SK-N-SH (cell line): ENCODE data around the gene B3GNT3. TPM values are rescaled to one million over a fixed set of nuclear protein-coding genes. Genes with fewer than 3 reads are reported as not detected.
A peak's percentile ranks its signal among the peaks of the same experiment; 100 is the strongest.

ENCODE experiments used
- CTCF ChIA-PET: fragments of 300-600, 350-600 bp; formaldehyde crosslinking; extraction: SDS; loops from one replicate; lab custom pipeline; 2021; lab: Yijun Ruan, JAX
- POLR2A ChIA-PET: fragments of 350-600 bp; sonication (Branson Sonifier 250); formaldehyde crosslinking; extraction: SDS; loops from one replicate; lab custom pipeline; 2020; ENCODE audit warnings: antibody characterized with exemption, inconsistent platforms; lab: Yijun Ruan, JAX
- DNase-seq: peaks from one replicate; pipeline ENCODE4 v3.0.0; 2012
- H2AFZ ChIP-seq: fragments of 200-600 bp; sonication (generic); 2 replicates; pipeline ENCODE4 v1.8.1; 2016; ENCODE audit warnings: antibody characterized with exemption, mild to moderate bottlenecking, low read depth
- H3F3A ChIP-seq: fragments of 200-600 bp; sonication (generic); replicated peaks from 2 replicates; pipeline ENCODE3; 2016; ENCODE audit warnings: antibody characterized with exemption, mild to moderate bottlenecking; ENCODE audit not compliant: insufficient read depth
- H3K27ac ChIP-seq, 2 experiments: fragments of 200-500 bp in 1 of 2; fragments of 200-600 bp in 1 of 2; sonication (Bioruptor generic) in 1 of 2; sonication (generic), shearing (Covaris generic) in 1 of 2; 2 replicates each; pipeline versions ENCODE4 v1.5.1 to v1.6.1; 2014 to 2016; ENCODE audit warnings: low read depth in 2 of 2, inconsistent platforms in 1 of 2, low read length in 1 of 2, mild to moderate bottlenecking in 1 of 2, mixed read lengths in 1 of 2
- H3K27me3 ChIP-seq: fragments of 200-600 bp; sonication (generic), shearing (Covaris generic); 2 replicates; pipeline ENCODE4 v1.6.1; 2016; ENCODE audit warnings: mixed run types; ENCODE audit not compliant: insufficient read depth
- H3K36me3 ChIP-seq, 2 experiments: fragments of 200-500 bp in 1 of 2; fragments of 200-600 bp in 1 of 2; sonication (Bioruptor generic) in 1 of 2; sonication (generic) in 1 of 2; replicated peaks in 1 of 2; 2 replicates each; pipeline versions ENCODE3 to v1.5.1; 2014 to 2016; ENCODE audit warnings: low read length in 1 of 2, mild to moderate bottlenecking in 1 of 2; ENCODE audit not compliant: insufficient read depth in 2 of 2, control insufficient read depth in 1 of 2
- H3K4me1 ChIP-seq, 2 experiments: fragments of 200-500 bp in 1 of 2; fragments of 200-600 bp in 1 of 2; sonication (Bioruptor generic) in 1 of 2; sonication (generic), shearing (Covaris generic) in 1 of 2; 2 replicates each; pipeline versions ENCODE4 v1.5.1 to v1.6.1; 2014 to 2016; ENCODE audit warnings: low read depth in 1 of 2, low read length in 1 of 2, mixed run types in 1 of 2; ENCODE audit not compliant: insufficient read depth in 2 of 2, control insufficient read depth in 1 of 2
- H3K4me2 ChIP-seq: fragments of 200-600 bp; sonication (generic), shearing (Covaris generic); 2 replicates; pipeline ENCODE4 v1.6.1; 2017; ENCODE audit warnings: mixed run types
- H3K4me3 ChIP-seq, 2 experiments: fragments of 200-500 bp in 1 of 2; fragments of 200-600 bp in 1 of 2; sonication (Bioruptor generic) in 1 of 2; sonication (generic), shearing (Covaris generic) in 1 of 2; 2 replicates each; pipeline versions ENCODE4 v1.5.1 to v1.8.1; 2014 to 2016; ENCODE audit warnings: low read depth in 2 of 2, inconsistent platforms in 1 of 2, low read length in 1 of 2, mild to moderate bottlenecking in 1 of 2, mixed read lengths in 1 of 2, moderate library complexity in 1 of 2
- H3K79me2 ChIP-seq: fragments of 200-600 bp; sonication (generic); 2 replicates; pipeline ENCODE4 v1.8.1; 2017; ENCODE audit warnings: mild to moderate bottlenecking; ENCODE audit not compliant: insufficient read depth
- H3K9ac ChIP-seq: fragments of 200-600 bp; sonication (generic); 2 replicates; pipeline ENCODE4 v1.6.1; 2017; ENCODE audit warnings: mixed run types
- H3K9me2 ChIP-seq: fragments of 200-600 bp; sonication (generic); 2 replicates; pipeline ENCODE4 v1.6.1; 2017; ENCODE audit warnings: mixed run types
- H3K9me3 ChIP-seq: fragments of 200-600 bp; sonication (generic); 2 replicates; pipeline ENCODE4 v1.6.1; 2017; ENCODE audit warnings: mixed run types, mild to moderate bottlenecking, moderate library complexity
- H4K20me1 ChIP-seq: fragments of 200-600 bp; sonication (generic); 2 replicates; pipeline ENCODE4 v1.6.1; 2017; ENCODE audit warnings: mild to moderate bottlenecking, mixed run types; ENCODE audit not compliant: insufficient read depth
- CHD2 ChIP-seq: fragments of 150-350 bp; IDR thresholded peaks from 2 replicates; pipeline ENCODE4 v1.6.1; 2018; ENCODE audit warnings: low read length; ENCODE audit not compliant: partially characterized antibody
- ELF1 ChIP-seq: IDR thresholded peaks from 2 replicates; pipeline ENCODE4 v1.4.0; 2012
- EP300 ChIP-seq, 2 experiments: IDR thresholded peaks; 2 replicates each; pipeline versions ENCODE4 v1.4.0 to v1.6.1; 2012; ENCODE audit warnings: borderline replicate concordance in 1 of 2, low read depth in 1 of 2, low read length in 1 of 2
- FOXJ3 ChIP-seq: sonication (generic); formaldehyde crosslinking; IDR thresholded peaks from 2 replicates; pipeline ENCODE4 v1.5.1; 2020; ENCODE audit warnings: mild to moderate bottlenecking, missing genetic modification reagents
- MAX ChIP-seq: IDR thresholded peaks from 2 replicates; pipeline ENCODE4 v1.4.0; 2012; ENCODE audit warnings: low read depth
- MEF2A ChIP-seq: IDR thresholded peaks from 2 replicates; pipeline ENCODE4 v1.4.0; 2012; ENCODE audit warnings: low read depth, borderline replicate concordance
- POLR2AphosphoS5 ChIP-seq: IDR thresholded peaks from 2 replicates; pipeline ENCODE4 v1.6.1; 2012; ENCODE audit warnings: low read depth, low read length
- RFX5 ChIP-seq: IDR thresholded peaks from 2 replicates; pipeline ENCODE4 v1.6.1; 2012; ENCODE audit warnings: mild to moderate bottlenecking, improper control_type of control experiment, low read length
- RXRA ChIP-seq: IDR thresholded peaks from 2 replicates; pipeline ENCODE4 v1.4.0; 2012; ENCODE audit warnings: low read depth, mild to moderate bottlenecking, borderline replicate concordance
- SMC3 ChIP-seq: IDR thresholded peaks from 2 replicates; pipeline ENCODE4 v1.6.1; 2012; ENCODE audit warnings: low read depth, low read length, improper control_type of control experiment
- ZBTB33 ChIP-seq: IDR thresholded peaks from 2 replicates; pipeline ENCODE4 v1.4.0; 2012; ENCODE audit warnings: low read depth, borderline replicate concordance
- WGBS: methylation state at CpG from one replicate; pipeline ENCODE4 v1.1.6; 2017; ENCODE audit warnings: low lambda C conversion rate; 5-methylcytosine and 5-hydroxymethylcytosine counted together
- polyA plus RNA-seq, 3 experiments: library from polyadenylated mRNA; depleted of rRNA; stranded (reverse); fragments of >200 nt; gene quantifications; 2 replicates each; pipeline ENCODE4 v1.2.3, GENCODE V29; 2012
- TF ChIP-seq, protein P1 (sequence below): fragments of 150-350 bp; IDR thresholded peaks from 2 replicates; pipeline ENCODE4 v1.6.1; 2016; ENCODE audit warnings: mild to moderate bottlenecking, low read depth, low read length
- TF ChIP-seq, protein P2 (sequence below): fragments of 150-350 bp; IDR thresholded peaks from 2 replicates; pipeline ENCODE4 v1.6.1; 2017; ENCODE audit warnings: antibody characterized with exemption, low read length, low read depth, borderline replicate concordance

The B3GNT3 gene
- polyA plus RNA-seq, 1 of the 3 experiments (the other 2 are of a cell fraction): not detected

GRCh38 chr19:17842663-17843291 lies 47.8 kb downstream of the B3GNT3 start:
- H3K79me2 ChIP-seq: no peaks in the 10 kb centered on the region
- ChIA-PET POLR2A (interaction anchor here (0.6 to 3.1 kb wide), 3 partner anchors 12 to 270 kb away, joined by 3 to 14 read pairs (median 5); partner anchors contain the start of gene RPL18A), CTCF (interaction anchor here (0.6 to 2.8 kb wide), 9 partner anchors 9 to 426 kb away, joined by 3 to 20 read pairs (median 3); partner anchors contain the start of genes CCDC124 and RPL18A)
- no peaks in the 10 kb centered on the region for H4K20me1 ChIP-seq
- H3K9ac ChIP-seq: peak overlapping the region; percentile 37
- H3F3A ChIP-seq: no peaks in the 10 kb centered on the region
- no peaks in the 10 kb centered on the region for H3K36me3 ChIP-seq
- H3K4me1 ChIP-seq: peaks cover 0 to 14% of the 10 kb centered on the region in 2 experiments; a peak in 1 of 4 replicates
- peak overlapping the region in 1 of 2 experiments; percentile 19; a peak in 1 of 4 replicates for H3K27ac ChIP-seq
- H3K9me2 ChIP-seq: no peaks in the 10 kb centered on the region
- WGBS: 80% methylated on average over 8 of the region's 20 CpGs
- no peak overlapping the region; the same call in 1 of the 2 replicates for H2AFZ ChIP-seq
- H3K9me3 ChIP-seq: no peaks in the 10 kb centered on the region
- no peaks in the 10 kb centered on the region for H3K27me3 ChIP-seq
- H3K4me3 ChIP-seq: peak overlapping the region; percentile 45 to 50
- peak overlapping the region; percentile 80 for H3K4me2 ChIP-seq
- DNase-seq: no peak
- TF ChIP-seq, protein P1, sequence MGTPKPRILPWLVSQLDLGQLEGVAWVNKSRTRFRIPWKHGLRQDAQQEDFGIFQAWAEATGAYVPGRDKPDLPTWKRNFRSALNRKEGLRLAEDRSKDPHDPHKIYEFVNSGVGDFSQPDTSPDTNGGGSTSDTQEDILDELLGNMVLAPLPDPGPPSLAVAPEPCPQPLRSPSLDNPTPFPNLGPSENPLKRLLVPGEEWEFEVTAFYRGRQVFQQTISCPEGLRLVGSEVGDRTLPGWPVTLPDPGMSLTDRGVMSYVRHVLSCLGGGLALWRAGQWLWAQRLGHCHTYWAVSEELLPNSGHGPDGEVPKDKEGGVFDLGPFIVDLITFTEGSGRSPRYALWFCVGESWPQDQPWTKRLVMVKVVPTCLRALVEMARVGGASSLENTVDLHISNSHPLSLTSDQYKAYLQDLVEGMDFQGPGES: no peak
- TF ChIP-seq, protein P2, sequence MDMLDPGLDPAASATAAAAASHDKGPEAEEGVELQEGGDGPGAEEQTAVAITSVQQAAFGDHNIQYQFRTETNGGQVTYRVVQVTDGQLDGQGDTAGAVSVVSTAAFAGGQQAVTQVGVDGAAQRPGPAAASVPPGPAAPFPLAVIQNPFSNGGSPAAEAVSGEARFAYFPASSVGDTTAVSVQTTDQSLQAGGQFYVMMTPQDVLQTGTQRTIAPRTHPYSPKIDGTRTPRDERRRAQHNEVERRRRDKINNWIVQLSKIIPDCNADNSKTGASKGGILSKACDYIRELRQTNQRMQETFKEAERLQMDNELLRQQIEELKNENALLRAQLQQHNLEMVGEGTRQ: no peak
- TF ChIP-seq RFX5 (no peak), MEF2A (no peak), CHD2 (no peak), MAX (no peak), FOXJ3 (CRISPR knock-in tag) (no peak), SMC3 (no peak), ELF1 (no peak), ZBTB33 (no peak), RXRA (no peak), POLR2AphosphoS5 (no peak), EP300 (IDR thresholded peaks at IDR 0.05; ENCODE audit: borderline replicate concordance in 1 of 2, low read depth in 1 of 2, low read length in 1 of 2) (no peak)
